Breast epithelium (tissue), 3 donors: ENCODE results near the gene WDR90.
A peak's percentile ranks its signal among the peaks of the same experiment; 100 is the strongest.
"Not testable (repeated sequence)": the region's sequence is repeated elsewhere in the genome, so short reads cannot be mapped to it uniquely, and the experiment has no call there.

Experiments used
- CTCF ChIP-seq, 3 donors: fragments of 450-650 bp; IDR thresholded peaks; one replicate each; pipeline ENCODE4 v1.5.1; 2016 to 2017; ENCODE audit warnings: antibody characterized with exemption in 3 of 3, mild to moderate bottlenecking in 3 of 3, moderate library complexity in 3 of 3
- POLR2A ChIP-seq: fragments of 450-650 bp; IDR thresholded peaks from one replicate; pipeline ENCODE4 v1.6.1; 2016; ENCODE audit warnings: antibody characterized with exemption, mild to moderate bottlenecking, moderate library complexity

- TF ChIP-seq POLR2A: not testable (repeated sequence)
- TF ChIP-seq CTCF (IDR thresholded peaks at IDR 0.05): peak; percentile 27 to 44 (median 32)
These were observed 63.6 kb downstream of the WDR90 start for GRCh38 chr16:712740-713250.
